NCI-H2029 treated with DMSO at 0.1 percent for 48 hours (cell line): ENCODE results near the gene VSIG8.
"Not testable (repeated sequence)": the region's sequence is repeated elsewhere in the genome, so short reads cannot be mapped to it uniquely, and the experiment has no call there.

Experiments used
- DNase-seq: peaks from one replicate; lab custom pipeline; 2025; lab: John Stamatoyannopoulos, UW

VSIG8 gene, protein sequence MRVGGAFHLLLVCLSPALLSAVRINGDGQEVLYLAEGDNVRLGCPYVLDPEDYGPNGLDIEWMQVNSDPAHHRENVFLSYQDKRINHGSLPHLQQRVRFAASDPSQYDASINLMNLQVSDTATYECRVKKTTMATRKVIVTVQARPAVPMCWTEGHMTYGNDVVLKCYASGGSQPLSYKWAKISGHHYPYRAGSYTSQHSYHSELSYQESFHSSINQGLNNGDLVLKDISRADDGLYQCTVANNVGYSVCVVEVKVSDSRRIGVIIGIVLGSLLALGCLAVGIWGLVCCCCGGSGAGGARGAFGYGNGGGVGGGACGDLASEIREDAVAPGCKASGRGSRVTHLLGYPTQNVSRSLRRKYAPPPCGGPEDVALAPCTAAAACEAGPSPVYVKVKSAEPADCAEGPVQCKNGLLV

DNA sequence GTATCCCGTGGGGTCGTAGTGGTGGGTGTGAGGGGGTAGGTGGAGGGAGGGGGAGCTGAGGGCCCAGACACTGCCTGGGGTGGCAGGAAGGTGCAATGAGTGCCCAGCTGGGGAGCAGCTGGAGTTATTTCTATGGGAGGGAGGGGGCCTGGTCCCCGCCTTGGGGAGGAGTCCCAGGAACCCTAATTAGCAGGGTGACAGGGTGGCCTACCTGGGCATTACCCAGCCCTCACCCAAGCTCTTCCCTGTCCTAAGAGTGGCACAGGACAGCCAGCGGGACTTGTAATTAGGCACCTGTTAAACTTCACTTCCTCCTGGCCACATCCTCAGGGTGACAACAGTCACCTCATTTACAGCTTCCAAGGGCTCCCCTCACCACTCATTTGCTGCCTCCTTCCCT lies at the start of gene VSIG8:
Gene VSIG8 (minus strand): TSS at position 101 of the 400 bp plus-strand sequence. CDS start 136 bp downstream, outside the sequence.
- DNase-seq, result no peak

DNA sequence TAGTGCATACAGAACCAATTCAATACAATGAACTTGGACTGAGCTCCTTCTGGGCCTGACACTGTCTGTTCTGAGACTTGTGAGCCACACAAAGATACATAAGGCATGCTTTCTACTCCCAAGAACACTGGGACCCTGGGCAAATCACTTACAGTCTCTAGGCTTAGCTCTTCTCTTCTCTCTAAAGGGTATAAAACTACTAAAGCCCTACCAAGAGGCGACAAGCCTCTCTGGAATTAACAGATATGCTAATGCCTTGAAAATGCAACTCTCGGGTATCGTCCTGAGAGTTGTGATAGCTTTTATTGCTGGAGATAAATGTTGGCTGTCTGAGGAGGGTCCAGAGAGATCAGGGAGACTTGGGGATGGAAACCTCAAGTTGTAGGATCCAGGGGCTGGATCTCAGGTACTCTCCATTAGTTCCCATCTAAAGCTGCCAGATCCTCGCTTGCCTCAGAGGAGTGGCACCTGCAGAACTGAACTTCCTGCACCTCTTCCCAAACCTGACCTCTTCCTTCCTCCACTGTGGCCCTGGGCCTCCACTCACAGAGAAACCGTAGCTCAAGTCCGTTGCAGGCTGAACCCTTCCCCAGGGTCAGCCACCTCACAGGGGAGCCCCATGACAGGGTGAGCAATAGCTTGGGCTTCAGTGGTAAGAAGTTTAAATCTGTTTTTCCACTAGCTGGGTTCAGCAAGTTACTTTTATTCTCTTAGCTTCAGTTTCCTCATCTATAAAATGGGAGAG lies 49.0 kb upstream of the VSIG8 start:
- no peak for DNase-seq

DNA sequence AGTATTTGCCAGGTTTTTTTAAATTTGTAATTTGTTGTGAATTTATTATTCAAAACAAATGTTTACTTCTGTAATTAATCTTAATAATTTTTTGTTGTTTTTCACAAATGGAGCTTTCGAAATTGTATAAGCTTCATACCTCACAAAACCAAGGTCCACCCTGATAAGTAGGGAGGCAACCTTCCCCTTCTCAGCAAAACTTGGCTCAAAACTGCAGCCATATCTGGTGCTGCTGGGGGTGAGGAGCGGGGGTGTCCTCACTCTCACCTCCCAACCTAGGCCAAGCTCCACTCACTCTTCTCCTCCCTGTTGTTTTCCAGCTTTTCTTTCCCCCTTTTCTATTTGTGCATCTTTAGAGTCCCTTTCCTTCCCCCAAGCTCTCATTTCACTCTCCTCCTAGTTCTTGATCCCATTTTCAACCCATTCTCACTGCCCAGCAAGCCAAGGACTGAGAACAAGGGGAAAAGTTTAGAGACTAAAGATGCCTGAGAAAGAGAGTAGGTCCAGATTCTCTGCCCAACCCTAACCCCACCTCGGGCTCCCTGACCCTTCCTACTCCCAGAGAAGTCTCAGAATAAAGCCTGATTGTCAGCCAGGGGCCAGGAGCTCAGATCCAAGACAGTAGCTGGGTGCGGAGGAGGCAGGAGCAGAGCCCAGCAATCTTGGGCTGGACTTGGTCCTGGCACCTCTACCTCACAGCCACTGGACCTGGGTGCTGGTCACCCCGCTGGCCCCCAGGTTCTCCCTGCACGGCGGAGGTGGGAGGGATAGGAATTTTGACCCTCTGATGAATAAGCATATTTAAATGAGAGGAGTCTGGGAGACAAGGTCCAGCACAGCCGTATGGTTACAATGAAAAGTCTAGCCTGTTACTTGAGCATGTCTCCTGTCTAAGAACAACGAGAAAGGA lies 45.8 kb upstream of the VSIG8 start:
- DNase-seq, result no peak

DNA sequence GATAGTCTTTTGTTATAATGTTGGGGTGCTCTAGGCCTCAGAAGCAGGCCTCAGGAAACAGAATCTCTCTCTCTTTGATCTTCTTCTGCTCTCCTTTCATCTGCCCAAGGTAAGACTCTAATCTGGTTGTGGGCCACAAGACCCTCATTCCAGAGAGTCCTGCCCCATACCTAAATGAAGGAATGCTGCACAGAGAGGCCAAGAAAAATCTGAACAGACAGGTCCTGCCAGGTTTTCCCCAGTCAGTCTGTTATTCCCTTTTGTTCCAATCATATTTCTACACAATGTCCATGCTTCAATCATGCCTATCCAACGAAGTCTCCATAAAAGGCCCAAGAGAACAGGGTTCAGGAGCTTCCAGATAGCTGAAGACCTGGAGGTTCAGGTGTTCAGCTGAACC lies 44.5 kb upstream of the VSIG8 start:
- DNase-seq, result no peak

DNA sequence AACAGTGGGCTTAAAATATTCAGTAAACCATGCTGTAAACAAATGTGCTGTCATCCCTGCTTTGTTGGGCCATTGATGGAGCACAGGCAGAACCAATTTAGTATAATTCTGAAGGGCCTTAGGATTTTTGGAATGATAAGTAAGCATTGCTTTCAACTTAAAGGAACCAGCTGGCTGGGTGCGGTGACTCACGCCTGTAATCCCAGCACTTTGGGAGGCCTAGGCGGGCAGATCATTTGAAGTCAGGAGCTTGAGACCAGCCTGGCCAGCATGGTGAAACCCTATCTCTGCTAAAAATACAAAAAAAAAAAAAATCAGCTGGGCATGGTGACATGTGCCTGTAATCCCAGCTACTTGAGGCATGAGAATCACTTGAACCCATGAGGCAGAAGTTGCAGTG lies 41.6 kb upstream of the VSIG8 start:
- not testable (repeated sequence) for DNase-seq

DNA sequence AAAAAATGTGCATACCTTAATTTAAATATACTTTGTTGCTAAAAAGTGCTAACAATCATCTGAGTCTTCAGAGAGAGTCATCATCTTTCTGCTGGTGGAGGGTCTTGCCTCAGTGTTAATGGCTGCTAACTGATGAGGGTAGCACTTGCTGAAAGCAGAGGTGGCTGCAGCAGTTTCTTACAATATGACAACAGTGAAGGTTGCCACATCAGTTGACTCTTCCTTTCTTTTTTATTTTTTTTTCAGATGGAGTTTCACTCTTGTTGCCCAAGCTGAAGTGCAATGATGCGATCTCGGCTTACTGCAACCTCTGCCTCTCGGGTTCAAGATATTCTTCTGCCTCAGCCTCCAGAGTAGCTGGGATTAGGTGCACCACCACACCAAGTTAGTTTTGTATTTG lies 40.1 kb upstream of the VSIG8 start:
- no peak for DNase-seq

DNA sequence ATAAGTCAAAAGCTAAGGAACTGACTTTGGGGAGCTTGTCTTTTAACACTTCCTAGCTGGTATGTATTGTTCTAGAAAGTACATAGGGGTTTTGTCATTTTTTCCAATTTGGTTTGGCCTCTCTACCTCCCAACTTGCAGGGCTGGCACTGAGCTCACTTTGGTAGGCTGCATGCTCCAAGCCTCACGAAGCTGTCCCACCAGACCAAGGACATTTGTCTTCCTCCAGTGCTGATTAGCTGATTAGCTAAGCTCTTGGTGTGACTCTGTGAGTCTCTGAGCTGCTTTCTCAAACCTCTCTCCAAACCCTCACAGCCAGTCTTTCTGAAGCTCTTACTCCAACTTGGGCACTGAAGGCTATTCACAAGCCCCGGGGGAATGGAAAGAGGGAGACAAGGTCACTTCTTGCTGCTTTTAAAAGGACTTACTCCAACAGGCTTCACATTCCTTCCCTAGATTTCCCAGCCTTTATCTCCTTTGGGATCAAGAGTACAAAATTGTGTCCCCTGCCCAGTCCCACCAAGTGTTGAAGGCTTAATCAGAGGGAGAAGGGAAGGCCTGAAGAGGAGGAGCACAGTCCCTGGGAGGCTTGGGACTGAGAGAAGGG lies 38.4 kb upstream of the VSIG8 start:
- DNase-seq, result no peak

DNA sequence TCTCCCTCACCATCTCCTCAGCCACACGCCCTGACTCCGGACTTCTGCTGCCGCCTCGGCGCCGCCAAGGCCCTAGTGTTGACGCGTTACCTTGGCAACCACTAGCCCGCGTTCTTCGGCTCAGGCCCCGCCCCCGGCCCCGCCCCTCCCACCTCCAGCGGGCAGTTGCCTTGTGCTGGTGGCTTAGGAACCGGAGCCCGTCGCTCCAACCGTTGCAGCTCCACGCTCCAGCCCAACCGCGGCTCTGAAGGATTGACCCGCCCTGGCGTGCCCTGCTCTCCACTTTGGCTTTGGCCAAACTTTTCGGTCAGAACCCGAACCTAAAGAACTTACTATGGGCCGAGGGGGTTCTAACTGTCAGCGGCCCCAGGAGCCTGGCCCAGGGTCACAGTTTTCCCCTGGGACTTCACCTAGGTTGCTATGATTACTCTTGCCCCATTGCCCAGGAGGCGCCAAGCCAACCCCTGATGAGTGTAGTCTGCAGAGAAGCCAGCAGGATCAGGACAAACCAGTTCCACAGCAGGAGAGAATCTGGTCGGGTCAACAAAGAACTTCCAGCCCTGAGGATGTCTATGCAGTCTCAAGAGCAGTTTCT lies 37.7 kb upstream of the VSIG8 start, which contains the start of gene CFAP45:
Gene CFAP45 (minus strand): TSS at position 80 of the 595 bp plus-strand sequence. CDS start 67 bp downstream, at position 13.
- DNase-seq, result peak; percentile 66

DNA sequence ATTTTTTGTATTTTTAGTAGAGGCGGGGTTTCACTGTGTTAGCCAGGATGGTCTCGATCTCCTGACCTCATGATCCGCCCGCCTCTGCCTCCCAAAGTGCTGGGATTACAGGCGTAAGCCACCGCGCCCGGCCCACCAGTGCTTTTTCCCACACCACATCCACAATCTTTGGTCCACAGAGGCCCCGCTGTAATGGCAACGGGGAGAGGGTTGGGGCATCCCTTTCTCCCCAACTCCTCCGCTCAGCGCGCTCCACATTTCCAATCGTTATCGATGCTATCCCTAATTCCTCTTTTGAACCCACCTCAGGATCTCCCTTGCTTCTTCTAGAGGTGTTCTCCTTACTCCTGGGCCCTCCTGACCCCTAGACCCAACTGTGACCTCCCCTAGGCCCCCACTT lies 37.2 kb upstream of the VSIG8 start:
- DNase-seq, result not testable (repeated sequence)

DNA sequence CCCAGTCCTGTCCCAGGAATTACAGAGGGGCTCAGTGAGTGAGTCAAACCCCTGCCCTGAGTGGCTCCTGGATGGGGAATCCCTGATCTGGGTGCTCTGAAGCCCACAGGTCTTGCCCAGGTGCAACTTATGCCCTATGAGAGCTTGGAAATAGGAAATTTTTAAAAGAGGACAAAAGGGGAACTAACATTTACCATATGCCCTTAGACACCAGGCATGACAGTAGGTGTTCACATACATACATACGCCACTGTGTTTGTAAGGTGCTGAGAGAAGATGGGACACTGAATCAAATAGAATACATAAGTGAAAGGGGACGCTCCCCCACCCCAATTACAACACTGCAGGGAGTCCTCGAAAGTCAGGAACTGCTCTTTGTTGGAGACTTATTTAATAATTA lies 36.1 kb upstream of the VSIG8 start:
- no peak for DNase-seq

DNA sequence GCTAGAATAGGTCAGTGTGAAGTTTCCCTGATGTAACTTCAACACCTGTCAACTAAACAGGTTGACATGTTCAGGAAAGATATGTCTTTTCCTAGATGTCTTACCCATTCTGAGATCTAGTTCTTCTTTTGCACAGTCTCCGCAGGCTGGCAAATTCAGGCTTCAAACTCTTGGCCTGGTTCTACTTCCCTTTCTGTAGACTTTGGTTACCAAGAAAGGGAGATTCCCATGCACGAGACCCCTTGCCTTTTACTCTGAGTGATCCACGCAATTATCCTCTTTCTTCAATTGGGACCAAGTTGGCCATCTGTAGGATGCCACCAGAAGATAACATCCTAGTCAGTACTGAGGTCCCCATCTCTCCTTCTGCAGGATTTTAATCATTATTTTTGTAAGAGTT lies 35.5 kb upstream of the VSIG8 start:
- no peak for DNase-seq

DNA sequence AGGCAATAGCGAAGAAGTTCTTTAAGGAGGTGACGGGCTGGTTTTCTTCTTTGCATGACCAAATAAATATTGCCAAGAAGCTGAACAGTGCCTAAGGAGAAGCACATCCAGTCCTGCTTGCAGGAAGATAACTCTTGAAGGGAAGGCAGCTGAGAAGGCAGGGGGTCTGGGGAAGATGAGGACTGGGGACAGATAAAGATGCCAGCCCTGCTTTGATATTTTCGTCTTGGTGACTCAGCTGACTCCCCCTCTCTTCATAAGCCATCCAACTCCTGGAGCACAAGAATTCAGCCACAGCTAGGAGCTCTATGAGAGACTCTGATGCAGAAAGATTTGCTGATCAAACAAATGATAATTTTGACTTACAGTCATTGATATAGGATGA lies 34.1 kb upstream of the VSIG8 start:
- no peak for DNase-seq

DNA sequence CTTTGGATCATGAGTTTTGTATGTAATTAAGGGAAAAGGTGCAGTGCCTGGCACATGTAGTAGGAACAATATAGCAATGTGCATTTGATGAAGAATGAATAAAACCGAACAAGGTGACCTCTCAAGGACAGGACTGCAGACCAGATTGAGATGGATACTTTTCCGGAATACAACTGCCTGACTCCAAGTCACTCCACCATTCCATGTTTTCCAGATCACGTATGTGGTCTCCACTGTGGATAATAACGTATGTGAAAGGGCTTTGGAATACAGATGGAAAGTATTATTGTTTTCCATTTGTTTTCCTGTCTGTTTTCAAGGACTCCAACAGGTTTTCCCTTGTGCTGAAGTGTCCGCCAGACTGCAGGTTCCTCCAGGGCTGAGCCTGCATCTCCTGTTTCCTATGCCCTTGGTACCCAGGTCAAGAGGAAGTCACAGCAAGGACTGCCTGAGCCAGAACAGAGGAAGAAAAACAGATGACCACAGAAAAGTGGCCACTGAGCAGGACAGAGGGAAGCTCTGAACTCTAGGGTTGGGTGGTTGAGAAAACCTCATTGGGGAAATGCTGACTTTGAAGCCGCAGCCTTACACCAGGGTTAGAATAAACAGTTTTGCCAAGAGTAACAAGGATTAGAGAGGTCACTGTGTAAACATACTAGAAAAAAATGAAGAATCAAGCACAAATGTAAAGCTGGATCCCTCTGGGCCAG lies 33.5 kb upstream of the VSIG8 start:
- DNase-seq, result no peak

DNA sequence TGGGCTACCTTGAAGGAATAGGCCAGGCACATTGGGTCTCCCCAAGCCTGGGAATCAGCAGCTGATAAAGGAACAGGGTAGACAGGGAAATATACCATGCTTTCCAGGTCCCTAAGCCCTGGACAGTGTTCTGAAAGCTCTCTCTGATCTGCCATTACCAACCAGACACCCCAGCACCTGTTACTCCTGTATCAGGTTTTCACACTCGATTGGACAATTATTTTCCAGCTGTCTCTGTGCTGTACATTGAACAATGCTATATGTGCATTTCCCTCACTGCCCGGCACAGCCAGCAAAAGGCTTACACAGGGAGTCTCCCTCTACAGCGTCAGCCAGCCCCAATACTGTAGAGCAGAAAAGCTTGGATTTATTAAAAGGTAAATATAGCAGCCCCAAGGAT lies 32.8 kb upstream of the VSIG8 start:
- no peak for DNase-seq

DNA sequence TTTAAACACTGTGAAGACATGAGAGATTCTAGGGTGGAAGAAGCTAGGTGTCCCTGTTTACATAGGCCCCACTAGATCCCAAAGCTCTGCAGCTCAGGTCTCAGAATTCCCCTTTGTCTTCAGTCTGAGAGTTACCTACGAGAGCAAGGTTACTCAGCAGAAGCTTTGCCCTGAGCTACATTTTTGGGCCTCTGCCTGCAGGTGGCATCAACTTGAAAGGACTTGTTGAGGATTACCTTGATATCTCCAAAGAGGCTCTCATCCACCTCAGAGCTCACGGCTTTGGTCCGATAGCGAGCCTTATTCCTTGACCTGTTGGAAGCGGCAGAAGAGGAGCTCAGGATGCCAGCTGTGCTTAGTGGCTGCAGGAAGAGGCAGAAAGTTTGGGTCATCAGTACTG lies 30.5 kb upstream of the VSIG8 start:
- no peak for DNase-seq

DNA sequence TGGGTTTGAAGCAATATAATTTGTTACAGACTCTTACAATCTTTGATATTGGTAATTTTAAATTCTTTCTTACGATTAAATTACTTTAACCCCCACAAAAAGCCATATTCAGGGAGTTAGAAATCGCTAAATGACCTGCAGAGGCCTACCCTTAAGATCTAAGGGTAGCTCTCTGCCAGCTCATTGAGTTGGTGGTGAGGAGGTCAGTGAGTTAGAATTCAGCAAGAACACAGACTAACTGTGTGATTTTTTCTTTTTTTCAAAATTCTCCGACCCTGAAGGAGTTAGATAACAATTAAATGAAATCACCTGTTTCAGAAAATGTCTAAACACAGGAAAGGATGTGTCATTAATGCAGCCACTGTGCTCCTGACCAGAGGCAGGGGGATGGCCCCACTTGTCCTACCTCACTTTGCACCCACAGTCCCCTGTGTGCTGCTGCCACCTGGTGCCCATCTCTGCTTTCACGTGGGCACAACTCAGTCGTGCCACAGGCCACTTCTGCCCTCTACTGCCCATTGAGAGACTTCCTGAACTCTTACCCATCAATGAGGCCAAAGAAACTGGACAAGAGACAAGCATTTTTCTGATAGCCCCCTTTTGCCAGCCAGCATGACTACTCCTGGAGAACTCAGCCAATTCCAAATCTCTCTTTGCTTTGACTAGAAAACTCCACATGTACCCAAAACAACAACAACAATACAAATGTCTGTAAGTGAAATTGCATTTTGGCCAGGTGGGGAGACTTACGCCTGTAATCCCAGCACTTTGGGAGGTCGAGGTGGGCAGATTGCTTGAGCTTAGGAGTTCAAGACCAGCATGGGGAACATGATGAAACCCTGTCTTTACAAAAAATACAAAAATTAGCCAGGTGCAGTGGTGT lies 29.1 kb upstream of the VSIG8 start:
- peak; percentile 64 for DNase-seq

DNA sequence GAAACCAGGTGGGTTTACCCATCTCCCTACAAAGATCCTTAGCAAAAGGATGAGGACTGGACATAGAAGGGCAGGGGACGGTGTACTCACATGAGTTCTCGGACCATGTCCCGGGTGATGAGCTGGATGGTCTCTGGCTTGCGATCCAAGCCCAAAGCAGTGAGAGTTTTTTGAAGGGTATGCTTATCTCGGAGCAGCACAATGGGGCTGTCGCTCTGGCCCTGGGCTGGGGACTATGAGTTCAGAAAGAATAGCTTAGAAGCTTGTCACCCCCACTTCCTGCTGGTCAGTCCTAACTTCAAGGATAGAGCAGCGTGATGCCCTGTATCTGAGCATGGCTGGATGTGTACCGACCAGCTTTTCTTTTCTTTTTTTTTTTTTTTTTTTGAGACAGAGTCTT lies 27.9 kb upstream of the VSIG8 start:
- no peak for DNase-seq

DNA sequence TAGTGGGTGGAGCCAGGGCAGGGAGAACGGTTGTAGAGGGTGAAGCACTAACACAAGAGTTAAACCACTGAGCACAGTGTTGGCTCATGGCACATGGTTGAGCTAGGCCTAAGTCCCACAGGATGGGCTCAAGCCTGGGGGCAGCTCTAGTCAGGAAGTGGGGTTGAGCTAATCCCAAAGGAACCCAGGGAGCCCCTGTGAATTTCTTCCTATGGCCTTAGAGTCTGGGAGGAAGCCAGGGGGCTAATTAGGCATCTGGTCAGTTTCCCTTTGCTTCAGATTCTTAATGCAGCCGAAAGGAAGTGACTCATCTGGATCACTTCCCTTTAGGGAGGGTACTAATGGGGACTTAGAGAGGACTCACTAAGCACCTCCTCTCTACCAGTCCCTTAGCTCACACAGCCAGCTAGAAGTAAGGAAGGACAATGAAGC lies 27.4 kb upstream of the VSIG8 start:
- no peak for DNase-seq

DNA sequence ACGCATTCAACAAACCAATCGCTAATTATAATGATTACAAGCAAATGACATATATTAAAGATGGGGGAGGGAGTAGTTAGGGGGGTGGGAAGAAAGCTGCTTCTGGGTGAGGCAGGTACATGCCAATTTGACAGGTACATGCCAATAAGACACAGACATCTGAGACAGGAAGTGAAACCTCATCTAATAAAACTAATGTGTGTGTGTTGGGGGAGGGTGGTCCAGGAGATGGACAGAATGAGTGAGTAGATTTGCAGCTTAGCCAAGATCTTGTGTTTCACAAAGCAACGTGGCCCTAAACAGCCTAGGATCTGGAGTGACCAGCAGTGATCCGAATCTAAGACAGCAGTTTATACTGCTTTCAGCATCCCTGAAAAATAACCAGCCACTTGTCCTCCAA lies 26.7 kb upstream of the VSIG8 start:
- DNase-seq, result no peak

DNA sequence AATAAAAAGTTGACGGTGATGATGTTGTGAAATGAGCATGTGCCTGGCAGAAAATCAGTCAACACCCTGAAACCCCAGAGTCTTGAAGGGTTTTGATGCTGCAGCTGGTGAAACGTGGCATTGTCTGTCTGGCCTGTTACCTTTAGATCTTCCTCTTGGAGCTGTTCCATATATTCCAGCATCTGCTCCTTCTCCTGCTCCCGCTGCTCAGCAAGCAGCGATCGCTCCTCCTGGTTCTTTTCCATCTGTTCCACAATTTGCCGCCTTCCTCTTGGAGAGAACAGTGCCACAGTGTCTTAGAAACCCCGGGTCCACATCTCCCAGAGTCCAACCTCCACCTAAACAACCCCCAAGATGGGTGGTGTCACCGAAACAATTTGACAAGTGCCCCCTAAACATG lies 21.8 kb upstream of the VSIG8 start:
- no peak for DNase-seq
